ENCODE measurements around the gene RASSF1.

The RASSF1 gene

DNA sequence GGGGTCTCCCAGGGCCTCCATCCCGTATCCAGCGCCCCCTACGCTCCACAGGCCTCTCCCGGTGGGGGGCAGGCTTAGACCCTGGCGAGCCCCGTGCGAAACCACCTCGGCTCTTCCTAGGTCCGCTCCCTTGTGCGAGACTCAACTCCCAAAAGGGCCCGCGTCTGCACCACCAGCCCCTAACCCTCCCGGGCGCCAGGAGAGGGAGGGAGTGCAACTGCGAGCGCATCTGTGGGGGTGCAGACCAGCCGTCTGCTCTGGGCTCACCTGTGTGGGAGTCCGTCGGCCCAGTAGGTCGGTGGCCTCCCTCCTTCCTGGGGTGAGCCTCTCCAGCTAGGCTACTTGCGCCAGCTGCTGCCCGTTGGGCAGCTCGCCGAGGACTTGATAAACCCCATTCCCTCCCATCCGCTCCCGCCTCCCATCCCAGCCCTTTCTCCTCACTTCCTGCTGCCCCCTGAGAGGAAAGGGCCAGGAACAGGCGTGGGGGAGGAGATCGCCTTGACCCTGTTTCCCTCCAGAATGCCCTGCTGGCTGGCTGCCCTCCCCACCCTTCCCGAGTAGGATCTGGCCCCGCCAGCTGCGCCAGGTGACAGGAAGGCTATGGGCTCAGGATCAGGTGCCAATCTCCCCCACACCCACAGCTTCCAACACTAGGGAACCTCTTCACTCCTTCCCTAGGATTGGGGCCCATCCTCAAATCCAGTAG lies 18.1 kb downstream of the RASSF1 start, which contains the start of gene HYAL2:
Gene HYAL2 (minus strand): TSS at position 360 of the 706 bp plus-strand sequence. CDS start 2,256 bp downstream, outside the sequence.
- no peak for DNase-seq (ENCODE audit: low read depth)
- no peak for TF ChIP-seq POLR2A (IDR thresholded peaks at IDR 0.05; ENCODE audit: extremely low read depth, insufficient read length)
- TF ChIP-seq MYC (IDR thresholded peaks at IDR 0.05; ENCODE audit: low read depth, low read length): no peak
- TF ChIP-seq, protein P1, sequence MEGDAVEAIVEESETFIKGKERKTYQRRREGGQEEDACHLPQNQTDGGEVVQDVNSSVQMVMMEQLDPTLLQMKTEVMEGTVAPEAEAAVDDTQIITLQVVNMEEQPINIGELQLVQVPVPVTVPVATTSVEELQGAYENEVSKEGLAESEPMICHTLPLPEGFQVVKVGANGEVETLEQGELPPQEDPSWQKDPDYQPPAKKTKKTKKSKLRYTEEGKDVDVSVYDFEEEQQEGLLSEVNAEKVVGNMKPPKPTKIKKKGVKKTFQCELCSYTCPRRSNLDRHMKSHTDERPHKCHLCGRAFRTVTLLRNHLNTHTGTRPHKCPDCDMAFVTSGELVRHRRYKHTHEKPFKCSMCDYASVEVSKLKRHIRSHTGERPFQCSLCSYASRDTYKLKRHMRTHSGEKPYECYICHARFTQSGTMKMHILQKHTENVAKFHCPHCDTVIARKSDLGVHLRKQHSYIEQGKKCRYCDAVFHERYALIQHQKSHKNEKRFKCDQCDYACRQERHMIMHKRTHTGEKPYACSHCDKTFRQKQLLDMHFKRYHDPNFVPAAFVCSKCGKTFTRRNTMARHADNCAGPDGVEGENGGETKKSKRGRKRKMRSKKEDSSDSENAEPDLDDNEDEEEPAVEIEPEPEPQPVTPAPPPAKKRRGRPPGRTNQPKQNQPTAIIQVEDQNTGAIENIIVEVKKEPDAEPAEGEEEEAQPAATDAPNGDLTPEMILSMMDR (IDR thresholded peaks at IDR 0.05; ENCODE audit: low read depth, low read length): no peak
- no peak for TF ChIP-seq MAX (IDR thresholded peaks at IDR 0.05; ENCODE audit: low read depth, low read length)
- peak within 1 kb of the TSS; percentile 62 for H3K4me3 ChIP-seq (ENCODE audit: low read depth, low read length)

DNA sequence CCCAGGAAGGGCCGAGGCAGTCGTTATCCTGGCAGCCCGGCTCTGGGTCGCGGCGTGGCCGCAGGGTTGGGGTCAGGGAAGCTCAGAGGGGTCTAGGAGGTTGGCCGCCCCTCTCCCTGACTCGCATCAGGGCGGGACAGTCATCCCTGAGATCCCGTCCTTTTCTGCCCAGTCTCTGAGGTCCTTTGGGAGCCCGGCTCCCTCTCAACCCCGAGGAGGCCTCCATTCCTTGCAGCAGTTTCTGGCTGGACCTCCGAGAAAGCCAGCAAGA lies 18.6 kb downstream of the RASSF1 start:
- no peak for TF ChIP-seq MYC (IDR thresholded peaks at IDR 0.05; ENCODE audit: low read depth, low read length)
- no peak for TF ChIP-seq MAX (IDR thresholded peaks at IDR 0.05; ENCODE audit: low read depth, low read length)
- TF ChIP-seq POLR2A (IDR thresholded peaks at IDR 0.05; ENCODE audit: extremely low read depth, insufficient read length): no peak
- TF ChIP-seq, protein P1 (IDR thresholded peaks at IDR 0.05; ENCODE audit: low read depth, low read length): no peak
- no peak for DNase-seq (ENCODE audit: low read depth)
- H3K4me3 ChIP-seq (ENCODE audit: low read depth, low read length): no peak overlapping the region

DNA sequence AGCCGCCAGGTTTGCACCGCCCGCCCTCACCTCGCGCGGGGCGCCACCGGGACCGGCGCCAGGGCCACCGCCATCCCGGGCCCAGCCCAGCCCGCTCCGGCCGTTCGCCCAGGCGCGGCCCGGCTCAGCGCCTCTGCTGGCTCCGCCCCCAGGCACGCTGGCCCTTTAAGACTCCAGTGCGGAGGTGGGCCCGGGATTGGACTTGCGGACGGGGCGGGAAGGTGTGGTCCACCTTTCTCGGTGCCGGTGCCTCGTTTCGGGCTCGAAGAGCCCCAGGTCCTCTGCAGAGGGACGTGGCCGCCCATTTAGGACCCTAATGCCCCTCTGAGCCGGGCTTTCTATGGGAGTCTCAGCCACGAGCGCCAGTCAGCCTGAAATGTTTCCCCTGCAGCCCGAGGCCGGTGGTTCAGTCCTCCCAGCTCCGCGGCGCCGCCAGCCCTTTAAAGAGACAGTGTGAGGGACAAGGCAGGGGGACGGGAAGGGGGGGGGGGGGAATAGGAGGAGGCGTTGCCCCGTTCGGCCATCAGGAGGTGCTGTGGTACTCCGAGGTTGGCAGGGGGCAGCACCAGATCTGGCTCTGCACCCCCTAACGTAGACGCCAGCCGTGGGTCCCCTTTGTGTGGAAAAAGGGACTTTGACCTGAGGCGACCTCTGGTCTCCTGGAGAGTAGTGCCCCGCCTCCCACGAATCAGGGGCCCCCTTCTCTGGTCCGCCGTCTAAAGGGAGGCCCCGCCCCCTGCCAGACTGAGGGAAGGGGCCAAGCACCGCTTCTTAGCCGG lies 19.1 kb downstream of the RASSF1 start:
- TF ChIP-seq MYC (IDR thresholded peaks at IDR 0.05; ENCODE audit: low read depth, low read length) (peak; percentile 28; the same call in 1 of the 2 replicates), MAX (IDR thresholded peaks at IDR 0.05; ENCODE audit: low read depth, low read length) (0 out of 2 replicates have a peak, but pooled peaks have one; percentile 17), POLR2A (IDR thresholded peaks at IDR 0.05; ENCODE audit: extremely low read depth, insufficient read length) (peak; percentile 45)
- TF ChIP-seq, protein P1 (IDR thresholded peaks at IDR 0.05; ENCODE audit: low read depth, low read length): peak; percentile 17
- peak; percentile 88 for DNase-seq (ENCODE audit: low read depth)
- H3K4me3 ChIP-seq (ENCODE audit: low read depth, low read length): peak overlapping the region; percentile 62

DNA sequence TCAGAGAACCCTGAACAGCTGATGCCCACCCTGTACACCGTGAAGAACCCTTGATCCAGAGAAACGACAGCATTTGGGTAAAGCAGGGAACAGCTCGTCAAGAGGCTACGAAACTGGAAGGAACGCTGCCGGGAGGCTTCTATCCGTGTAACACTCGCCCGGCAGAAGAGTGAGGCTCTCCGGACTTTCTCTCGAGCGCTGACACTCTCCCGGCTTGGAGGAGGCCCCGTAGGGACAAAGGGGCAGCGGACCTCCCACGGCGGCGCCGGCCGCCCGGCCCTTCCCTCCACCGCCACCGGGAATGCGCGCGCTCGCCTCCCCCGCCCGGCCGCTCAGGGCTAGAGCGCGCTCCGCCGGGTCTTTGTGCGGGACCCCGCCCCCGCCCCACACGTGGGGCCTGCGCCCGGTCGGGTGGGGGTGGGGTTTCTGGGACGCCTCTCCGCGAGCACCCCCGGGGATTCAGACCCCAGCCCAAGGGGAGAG lies 19.7 kb downstream of the RASSF1 start:
- no peak for TF ChIP-seq POLR2A (IDR thresholded peaks at IDR 0.05; ENCODE audit: extremely low read depth, insufficient read length)
- TF ChIP-seq, protein P1 (IDR thresholded peaks at IDR 0.05; ENCODE audit: low read depth, low read length): no peak
- TF ChIP-seq MAX (IDR thresholded peaks at IDR 0.05; ENCODE audit: low read depth, low read length): peak; percentile 47; the same call in 1 of the 2 replicates
- peak overlapping the region; percentile 77 for H3K4me3 ChIP-seq (ENCODE audit: low read depth, low read length)
- peak; percentile 79 for DNase-seq (ENCODE audit: low read depth)

DNA sequence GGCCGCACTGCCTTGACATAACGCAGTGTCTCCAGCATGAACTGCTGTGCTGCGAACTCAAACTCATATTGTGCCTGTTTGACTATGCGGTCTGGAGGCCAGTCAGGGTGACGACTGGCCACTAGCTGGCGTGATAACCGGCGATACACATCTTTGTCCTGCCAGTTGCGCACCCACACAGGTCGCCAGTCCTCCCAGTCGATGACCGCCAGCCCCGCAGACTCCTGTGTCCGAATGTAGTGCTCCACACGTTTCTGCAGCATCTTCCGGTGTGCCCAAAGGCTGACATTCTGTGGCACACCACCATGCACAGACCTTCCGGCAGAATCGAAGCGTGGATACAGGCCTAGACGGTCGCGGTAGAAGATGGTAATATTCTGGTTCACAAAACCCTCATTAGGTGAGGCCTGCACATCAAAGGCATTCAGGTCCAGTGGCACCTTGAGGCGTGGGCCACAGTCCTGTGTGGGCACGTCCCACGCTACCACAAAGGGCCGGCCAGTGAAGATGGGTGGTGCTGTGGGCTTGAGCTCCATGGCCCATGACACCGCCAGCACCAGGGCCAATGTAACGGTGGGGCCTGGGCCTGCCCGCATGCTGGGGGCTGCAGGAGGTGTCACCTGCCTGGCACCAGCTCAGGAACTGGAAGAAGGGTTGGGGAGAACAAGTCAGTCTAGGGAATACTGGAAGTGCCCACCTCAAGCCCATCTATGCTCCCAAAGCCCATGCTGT lies 20.6 kb downstream of the RASSF1 start:
- H3K4me3 ChIP-seq (ENCODE audit: low read depth, low read length): peak overlapping the region; percentile 77
- no peak for DNase-seq (ENCODE audit: low read depth)
- no peak for TF ChIP-seq POLR2A (IDR thresholded peaks at IDR 0.05; ENCODE audit: extremely low read depth, insufficient read length)
- TF ChIP-seq, protein P1 (IDR thresholded peaks at IDR 0.05; ENCODE audit: low read depth, low read length): no peak
- TF ChIP-seq MAX (IDR thresholded peaks at IDR 0.05; ENCODE audit: low read depth, low read length): no peak
- no peak for TF ChIP-seq MYC (IDR thresholded peaks at IDR 0.05; ENCODE audit: low read depth, low read length)
